Measurements from ENCODE around the gene UBL7.

Gene UBL7

GRCh38 chr15:74431116-74431515 lies 29.8 kb downstream of the UBL7 start:
- no peak for TF ChIP-seq CTCF (conservative IDR thresholded peaks at IDR 0.05; ENCODE audit: low read length)
- H3K4me3 ChIP-seq (ENCODE audit: low read length) = peak overlapping the region; percentile 77
- no peak for DNase-seq (ENCODE audit: low read depth)

GRCh38 chr15:74430510-74430951 lies 30.4 kb downstream of the UBL7 start:
- no peak for TF ChIP-seq CTCF (conservative IDR thresholded peaks at IDR 0.05; ENCODE audit: low read length)
- no peak overlapping the region for H3K4me3 ChIP-seq (ENCODE audit: low read length)
- no peak for DNase-seq (ENCODE audit: low read depth)

GRCh38 chr15:74429781-74430400 lies 31.1 kb downstream of the UBL7 start:
- H3K4me3 ChIP-seq (ENCODE audit: low read length) = no peak overlapping the region
- no peak for DNase-seq (ENCODE audit: low read depth)
- no peak for TF ChIP-seq CTCF (conservative IDR thresholded peaks at IDR 0.05; ENCODE audit: low read length)

- no peak overlapping the region for H3K4me3 ChIP-seq (ENCODE audit: low read length)
- no peak for DNase-seq (ENCODE audit: low read depth)
- TF ChIP-seq CTCF (conservative IDR thresholded peaks at IDR 0.05; ENCODE audit: low read length) = no peak
These were observed 31.8 kb downstream of the UBL7 start for GRCh38 chr15:74428970-74429780.

GRCh38 chr15:74428442-74428787 lies 32.5 kb downstream of the UBL7 start:
- no peak for TF ChIP-seq CTCF (conservative IDR thresholded peaks at IDR 0.05; ENCODE audit: low read length)
- no peak for DNase-seq (ENCODE audit: low read depth)
- H3K4me3 ChIP-seq (ENCODE audit: low read length) = no peak overlapping the region

- DNase-seq (ENCODE audit: low read depth) = no peak
- H3K4me3 ChIP-seq (ENCODE audit: low read length) = no peak overlapping the region
- TF ChIP-seq CTCF (conservative IDR thresholded peaks at IDR 0.05; ENCODE audit: low read length) = no peak
These were observed 33.1 kb downstream of the UBL7 start for GRCh38 chr15:74427607-74428441.

Measured in AG10803 (cell line).